HG03025 (cell line): ENCODE data around the gene PYGO1.
"Not testable (repeated sequence)": the region's sequence is repeated elsewhere in the genome, so short reads cannot be mapped to it uniquely, and the experiment has no call there.

ENCODE experiments used
- ATAC-seq: cut with Tn5 transposase; IDR thresholded peaks from one replicate; pipeline ENCODE4 v1.9.1; 2021; ENCODE audit warnings: mild to moderate bottlenecking, moderate library complexity; ENCODE audit not compliant: unreplicated experiment, low FRiP score

PYGO1 gene, protein sequence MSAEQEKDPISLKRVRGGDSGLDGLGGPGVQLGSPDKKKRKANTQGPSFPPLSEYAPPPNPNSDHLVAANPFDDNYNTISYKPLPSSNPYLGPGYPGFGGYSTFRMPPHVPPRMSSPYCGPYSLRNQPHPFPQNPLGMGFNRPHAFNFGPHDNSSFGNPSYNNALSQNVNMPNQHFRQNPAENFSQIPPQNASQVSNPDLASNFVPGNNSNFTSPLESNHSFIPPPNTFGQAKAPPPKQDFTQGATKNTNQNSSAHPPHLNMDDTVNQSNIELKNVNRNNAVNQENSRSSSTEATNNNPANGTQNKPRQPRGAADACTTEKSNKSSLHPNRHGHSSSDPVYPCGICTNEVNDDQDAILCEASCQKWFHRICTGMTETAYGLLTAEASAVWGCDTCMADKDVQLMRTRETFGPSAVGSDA

DNA sequence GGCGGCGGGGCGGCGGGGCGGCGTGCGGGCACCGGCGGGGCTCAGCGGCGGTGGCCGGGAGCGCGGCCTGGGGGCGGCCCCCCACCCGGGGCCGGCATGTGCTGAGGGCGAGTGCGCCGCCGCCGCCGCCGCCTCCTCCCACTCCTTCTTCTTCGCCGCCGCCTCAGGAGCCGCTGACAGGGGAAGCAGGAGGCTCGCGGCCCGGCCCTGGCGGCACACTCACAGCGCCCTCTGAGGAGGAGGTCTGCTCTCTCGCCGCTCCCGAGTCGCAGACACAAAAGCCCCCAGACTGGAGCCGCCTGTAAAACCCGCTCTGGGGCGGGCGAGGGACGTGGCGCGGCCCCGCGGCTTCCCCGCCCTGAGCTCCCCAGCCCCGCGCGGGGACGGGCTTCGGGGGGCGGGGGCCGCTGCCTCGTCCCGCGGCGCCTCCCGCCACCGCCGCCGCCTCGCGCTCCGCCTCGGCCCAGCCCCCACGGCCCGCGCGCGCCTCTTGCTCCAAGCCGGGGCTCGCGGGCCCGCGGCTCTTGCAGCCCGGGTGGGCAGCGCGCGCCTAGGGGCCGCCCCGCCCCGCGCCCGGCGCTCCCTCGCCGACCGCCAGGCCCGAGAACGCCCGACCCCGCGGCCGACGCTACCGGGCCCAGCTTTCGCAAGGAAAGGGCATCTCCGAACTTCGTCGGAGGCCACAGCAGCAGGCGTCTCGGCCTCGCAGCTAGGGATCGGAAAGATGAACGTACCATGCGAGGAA, at the start of gene PYGO1:
PYGO1 (minus strand) TSS at position 276 of the 745 bp plus-strand sequence. CDS start 462 bp downstream, outside the sequence.
- no peak for ATAC-seq

DNA sequence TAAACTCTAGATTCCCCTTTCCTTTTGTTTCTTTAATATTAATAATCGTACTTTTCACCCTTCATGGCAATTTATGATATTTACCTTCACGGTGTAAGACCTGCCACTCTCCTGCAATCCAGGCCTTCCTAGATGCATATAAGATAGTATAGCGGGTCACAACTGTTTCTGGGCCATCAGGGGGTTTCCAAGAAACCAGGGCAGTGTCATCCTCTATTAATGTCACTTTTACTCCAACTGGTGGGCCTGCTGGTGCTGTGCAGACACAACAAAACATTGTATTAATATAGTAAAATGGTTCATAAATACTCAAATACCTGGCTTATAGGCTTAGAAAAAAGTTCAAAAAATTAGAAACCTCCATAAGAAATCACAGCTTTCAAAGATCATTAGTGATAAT, 48.9 kb upstream of the PYGO1 start:
- no peak for ATAC-seq

DNA sequence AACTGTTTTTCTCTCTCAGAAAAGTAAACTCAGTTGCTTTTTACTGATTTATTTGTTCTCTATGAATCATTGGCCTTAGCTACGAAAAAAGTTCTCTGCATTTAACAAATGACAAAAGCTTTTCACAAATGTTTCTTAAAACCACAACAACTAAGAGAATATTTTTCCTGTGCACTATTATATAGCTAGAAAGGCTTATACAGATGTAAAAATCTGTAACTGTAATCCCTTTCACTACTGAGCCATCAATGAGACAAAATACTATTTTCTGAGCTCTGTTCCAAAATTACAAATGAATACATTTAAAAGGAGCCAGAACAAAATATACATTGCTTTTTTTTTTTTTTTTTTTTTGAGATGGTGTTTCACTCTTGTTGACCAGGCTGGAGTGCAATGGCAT, 45.6 kb upstream of the PYGO1 start:
- no peak for ATAC-seq

DNA sequence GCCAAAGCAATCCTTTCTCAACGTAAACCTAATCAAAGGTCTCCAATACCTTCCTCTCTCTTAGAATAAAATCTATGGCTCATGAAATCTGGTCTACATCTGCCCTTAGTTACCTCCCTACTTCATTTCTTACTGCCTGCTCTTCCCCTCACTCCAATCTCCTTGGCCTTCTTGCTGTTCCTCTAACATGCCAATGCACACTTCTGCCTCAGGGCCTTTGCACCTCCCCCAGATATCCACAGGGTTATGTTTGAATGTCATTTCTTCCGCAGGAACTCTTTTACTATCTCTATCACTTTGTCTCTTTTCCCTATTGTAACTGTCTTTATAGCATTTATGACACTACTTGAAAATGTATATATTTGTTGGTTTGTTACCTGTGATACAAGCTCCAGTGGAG, 44.3 kb upstream of the PYGO1 start:
- no peak for ATAC-seq

DNA sequence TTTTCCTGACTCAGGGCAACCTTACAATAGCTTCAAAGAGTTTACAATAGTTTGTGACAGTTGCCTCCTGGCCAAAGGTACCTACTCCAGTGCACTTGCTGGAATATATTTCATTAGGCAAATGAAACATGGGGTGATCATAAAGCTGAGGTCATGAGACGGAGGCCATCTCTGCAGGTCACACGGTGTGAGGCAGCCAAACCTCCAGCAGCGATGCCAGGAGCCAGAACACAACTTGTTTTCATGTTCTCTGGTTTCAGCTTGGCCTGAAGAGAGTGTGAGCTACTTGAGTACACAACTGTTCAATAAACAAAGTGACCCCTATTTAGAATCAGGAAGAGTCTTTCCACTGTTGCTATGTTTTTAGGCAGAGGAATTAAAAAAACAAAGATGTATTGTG, 42.7 kb upstream of the PYGO1 start:
- ATAC-seq = no peak

DNA sequence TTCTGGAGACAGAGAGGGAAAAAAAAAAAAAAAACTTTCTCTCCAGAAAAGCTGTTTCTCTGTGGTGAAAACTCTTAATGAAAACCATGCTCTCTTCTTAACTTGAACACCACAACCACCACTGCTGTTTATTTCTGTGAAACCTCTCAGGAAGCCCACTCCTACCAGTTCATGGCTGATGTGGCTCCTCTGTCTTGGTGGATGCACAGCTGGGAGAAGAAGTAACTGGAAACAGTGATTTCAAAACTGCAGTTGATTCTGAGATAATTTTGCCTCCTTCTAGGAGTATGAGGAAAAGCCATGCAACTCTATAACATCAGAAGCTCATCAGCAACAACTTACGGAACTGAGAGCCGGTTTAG, 40.2 kb upstream of the PYGO1 start:
- ATAC-seq = no peak

DNA sequence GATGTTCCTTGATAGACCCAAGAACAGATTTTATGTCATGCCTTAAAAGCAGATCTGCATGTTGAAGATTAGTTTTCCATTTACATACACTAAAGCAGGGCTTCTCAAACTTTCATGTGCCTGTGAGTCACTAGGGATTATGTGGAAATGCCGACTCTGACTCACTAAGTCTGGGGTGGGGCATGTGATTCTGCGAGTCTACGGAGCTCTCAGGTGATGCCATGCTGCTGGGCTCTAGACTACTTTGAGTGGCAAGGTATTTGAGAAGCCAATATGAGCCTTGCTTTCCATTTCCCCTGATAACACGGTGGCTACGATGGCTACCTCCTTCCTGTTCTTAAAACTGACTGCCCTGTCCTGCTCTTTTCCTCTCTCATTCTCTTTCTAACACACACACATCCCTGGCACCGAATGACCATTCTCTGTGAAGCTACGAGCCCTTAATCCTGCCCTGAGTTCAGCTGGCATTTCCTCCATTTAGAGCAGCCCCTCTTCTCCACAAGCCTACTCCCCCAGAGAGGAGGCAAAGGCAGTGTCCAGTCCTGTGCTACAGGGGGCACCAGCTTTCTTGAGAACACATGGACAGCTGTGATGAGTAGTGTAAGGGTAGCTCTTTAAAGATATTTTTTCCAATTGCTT, 39.7 kb upstream of the PYGO1 start:
- ATAC-seq = no peak

DNA sequence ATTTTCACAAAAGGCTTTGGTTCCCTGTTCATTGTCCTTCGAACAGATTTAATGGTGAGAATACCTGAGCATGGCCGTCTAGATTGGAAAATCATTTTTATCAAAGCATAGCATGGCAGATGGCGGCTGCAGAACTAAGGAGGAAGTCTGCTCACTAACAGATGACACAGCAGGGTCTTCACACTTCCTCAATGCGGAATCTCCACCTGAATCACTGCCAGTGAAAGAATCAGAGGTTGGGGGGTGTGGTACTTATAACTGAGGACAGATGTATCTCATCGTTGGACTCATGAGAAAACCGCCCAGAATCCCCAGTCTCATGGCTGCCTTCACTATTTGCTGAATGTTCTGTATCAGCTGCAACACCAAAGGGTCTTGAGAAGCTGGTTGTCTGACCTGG, 31.6 kb upstream of the PYGO1 start:
- no peak for ATAC-seq

DNA sequence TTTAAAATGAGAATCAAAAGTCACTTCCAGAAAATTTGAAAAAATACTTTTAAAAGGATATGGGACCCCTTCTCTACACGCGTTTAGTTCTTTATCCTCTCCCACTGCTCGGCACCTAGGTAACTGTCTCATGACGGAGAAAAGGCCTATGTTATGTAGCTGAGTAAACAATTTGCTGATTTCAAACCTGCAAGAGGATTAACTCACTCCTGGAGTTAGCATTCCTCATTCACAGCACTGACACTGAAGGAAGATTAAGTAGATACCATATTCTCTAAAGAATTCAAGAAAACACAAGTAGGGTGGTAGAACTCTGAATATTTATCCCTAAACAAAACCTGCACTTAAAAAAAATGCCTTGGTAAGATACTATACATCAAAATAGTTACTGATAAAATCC, 30.2 kb upstream of the PYGO1 start:
- ATAC-seq = no peak

DNA sequence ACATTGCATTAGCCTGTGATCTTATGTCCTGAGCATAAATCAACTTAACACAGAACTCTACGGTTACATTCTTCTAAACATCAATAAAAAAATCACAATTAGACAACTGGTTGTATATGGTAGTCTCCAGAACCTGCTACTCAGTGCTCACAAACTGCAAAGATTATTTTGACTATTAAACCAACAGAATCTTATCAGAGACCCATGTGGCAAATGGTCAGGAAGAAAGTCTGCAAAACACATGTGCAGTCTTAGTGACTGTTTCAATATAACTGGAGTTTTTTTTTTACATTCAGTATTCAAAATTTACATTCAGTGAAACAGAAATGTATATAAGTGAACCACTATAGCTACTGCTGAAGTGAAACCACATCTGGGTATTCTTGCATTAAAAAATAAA, 27.3 kb upstream of the PYGO1 start:
- no peak for ATAC-seq

DNA sequence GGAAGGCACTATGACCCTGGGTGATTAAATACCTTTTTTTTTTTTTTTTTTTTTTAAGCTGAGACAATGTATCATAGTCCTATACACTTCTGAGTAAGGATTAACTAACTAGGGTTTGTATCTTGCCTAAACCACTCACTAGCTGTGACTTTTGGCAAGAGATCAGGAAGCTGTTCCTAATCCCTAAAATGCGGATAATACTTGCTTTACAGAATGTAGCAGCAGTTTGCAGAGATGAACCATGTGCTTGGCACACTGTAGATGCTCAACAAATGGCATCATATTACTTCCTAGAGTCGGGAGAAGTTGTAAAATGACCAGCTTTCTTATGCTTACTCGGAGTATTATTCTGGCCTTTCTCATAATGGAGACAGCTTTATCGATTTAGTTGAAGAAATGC, 25.6 kb upstream of the PYGO1 start:
- no peak for ATAC-seq

DNA sequence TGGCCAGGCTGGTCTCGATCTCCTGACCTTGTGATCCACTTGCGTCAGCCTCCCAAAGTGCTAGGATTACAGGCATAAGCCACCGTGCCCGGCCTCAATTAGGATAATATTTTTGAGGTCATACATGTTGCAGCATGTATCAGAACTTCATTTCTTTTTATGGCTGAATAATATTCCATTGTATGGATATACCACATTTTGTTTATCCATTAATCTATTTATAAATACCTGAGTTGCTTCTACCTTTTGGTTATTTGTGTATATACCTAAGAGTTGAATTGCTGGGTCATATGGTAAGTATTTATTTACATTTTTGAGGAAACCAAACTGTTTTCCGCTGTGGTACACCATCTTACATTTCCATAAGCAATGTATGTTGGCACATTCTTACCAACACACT, 18.1 kb upstream of the PYGO1 start:
- no peak for ATAC-seq

DNA sequence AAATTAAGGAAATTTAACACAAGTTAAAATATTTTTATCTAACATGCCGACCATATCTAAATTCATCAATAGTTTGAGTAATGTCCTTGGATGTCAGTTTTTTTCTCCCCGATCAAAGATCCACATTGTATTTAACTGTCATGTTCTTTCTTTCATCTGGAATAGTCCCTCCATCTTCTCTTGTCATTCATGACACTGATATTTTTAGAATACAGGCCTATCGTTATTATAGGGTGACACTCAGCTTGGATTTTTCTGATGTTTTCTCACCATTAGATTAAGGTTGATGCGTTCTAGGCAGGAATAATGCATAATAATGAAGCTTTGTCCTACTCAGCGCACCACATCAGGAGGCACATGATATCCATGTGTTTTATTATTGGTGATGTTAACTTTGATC, 13.2 kb upstream of the PYGO1 start:
- ATAC-seq = no peak

DNA sequence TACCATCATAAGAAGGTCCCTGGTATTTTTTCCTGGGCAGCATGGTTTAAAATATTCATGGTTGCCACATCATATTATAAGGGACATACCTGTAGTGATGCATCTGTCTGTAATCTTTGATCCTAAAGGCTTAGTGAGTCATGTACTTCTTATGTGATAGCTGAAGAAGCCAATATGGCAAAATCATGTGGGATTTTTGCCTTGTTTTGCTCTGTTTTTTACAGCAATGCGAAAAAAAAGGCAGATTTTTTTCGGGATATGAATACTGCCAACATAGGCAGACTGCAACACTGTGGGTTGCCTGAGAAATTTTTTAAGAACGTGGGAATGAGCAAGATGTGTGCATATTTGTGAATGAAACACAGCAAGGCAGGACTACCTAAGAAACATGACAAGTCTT, 11.3 kb upstream of the PYGO1 start:
- no peak for ATAC-seq

DNA sequence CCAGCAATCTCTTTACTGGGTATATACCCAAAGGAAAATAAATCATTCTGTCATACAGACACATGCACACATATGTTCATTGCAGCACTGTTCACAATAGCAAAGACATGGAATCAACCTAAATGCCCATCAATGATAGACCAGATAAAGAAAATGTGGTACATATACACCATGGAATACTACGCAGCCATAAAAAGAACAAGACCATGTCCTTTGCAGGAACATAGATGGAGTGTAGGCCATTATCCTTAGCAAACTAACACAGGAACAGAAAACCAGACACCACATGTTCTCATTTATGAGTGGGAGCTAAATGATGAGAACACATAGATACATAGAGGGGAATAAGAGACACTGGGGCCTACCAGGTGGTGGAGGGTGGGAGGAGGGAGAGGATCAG, 4.9 kb upstream of the PYGO1 start:
- not testable (repeated sequence) for ATAC-seq

DNA sequence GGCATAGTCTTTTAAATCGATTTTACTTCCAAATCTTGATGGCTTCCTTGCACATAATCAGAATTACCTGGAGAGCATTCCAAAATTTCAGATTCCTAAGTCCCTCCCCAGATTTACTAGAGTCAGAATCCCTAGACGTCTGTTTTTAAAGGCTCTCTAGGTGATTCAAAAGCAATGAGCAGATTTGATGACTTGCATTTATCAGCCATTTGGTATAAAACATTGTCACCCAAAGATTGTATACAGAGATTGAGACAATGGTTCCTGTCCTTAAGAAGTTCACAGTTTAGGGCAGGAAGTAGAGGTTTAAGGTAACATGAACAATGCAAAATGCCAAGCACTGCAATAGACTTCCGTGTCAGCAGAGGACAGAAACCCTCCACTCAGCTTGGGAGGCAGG, 2.6 kb upstream of the PYGO1 start:
- no peak for ATAC-seq

DNA sequence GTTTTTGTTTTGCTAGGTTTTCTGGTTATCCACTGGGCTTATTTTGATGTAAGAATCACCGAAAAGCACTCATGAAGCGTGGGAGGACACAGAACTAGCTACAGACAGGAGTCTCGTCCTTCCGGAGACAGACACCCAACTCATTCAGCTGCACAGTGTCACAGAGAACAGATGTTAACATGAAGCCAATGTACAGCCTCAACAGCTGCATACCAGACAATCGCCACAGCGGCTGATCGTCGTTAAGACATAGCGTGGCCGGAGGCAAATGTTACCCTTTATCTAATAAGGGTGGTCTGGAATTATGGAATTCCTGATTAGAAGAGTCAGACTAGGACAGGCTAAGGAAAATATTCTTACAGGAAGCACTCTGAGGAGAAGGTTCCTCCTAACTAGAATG, 1.1 kb upstream of the PYGO1 start:
- ATAC-seq = no peak

DNA sequence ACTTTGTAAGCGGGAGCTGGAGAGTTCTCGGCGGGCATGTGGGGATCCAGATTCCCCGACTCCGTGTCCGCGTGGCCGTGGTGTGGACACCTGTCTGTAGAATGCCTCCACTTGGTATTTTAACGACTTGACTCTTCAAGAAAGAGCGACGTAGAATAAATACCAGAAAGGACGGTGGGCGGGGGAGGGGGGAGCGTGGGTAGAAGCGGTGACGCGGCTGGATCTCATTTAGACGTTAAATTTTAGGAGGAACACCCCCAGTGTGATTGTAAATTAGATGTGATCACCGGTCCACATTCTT, 620 bp upstream of the PYGO1 start:
- no peak for ATAC-seq

DNA sequence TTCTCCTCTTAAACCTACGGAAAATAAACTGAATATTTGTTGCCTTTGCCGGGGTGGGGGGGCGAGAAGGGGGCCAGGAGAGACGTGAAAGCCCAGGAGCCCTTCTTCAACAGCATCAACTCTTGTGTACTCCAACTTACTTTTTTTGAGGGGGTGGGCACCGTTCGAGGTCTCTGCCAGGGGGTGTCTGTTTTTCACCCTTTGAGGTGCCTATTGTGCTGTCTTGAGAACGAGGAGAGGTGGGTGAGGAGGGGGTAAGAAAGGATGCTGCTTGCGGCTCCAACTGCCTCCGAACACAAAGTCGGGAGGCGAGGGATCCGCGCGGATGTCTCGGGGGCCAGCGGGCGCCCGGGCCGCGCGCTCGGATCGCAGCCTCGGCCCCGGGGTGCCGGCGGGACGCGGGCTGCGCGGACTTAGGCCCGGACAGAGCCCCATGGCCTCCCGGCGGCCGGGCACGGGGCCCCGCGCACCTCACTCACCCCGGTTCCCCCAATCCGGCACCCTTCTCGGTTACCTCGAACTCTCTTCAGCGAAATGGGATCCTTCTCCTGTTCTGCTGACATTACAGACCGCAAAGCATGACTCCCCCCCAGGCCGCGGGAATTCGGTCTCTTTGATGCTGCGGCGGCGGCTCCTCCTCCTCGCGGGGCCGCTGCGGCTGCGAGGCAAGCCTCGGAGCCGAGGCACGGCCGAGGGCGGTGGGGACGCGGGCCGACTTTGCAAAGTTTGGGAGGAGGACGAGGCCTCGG, 650 bp downstream of the PYGO1 start:
- ATAC-seq = no peak

DNA sequence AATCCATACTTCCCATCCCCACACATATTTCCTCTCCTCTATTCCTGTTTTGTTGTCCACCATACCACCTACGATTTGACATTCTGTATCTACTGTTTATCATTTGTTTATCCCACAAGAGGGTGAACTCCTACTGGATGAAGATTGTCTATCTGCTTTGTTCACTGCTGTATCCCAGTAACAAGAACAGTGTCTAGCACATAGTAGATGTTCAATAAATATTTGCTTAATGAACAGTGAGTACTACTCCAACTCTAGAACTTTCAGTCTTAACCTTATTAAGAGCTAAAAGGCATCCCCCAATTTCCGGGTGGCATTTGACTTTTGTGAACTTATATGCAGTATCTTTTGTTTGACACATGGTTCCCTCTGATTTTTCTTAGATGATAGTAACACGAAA, 1.3 kb downstream of the PYGO1 start:
- no peak for ATAC-seq

DNA sequence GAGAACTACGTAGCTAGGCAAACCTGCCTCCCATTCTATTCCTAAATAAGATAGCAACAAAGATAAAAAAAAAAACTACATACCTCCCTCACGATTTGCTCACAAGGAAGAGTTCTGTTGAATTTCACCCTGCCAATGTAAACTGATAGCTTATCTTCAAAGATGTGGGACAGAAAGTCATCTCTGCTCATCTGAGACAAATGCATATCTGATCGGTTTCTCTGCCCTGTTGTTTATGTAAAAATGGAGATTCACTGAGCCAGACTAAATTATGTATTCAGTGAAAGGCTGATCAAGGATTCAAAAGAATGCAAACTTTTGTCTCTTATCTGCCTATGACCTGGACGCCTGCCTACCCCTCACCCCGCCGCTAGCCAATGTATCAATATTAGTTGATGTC, 11.2 kb downstream of the PYGO1 start:
- no peak for ATAC-seq
